HG03575 (cell line): ENCODE measurements around the gene TSPAN15.
"Not testable (repeated sequence)": the region's sequence is repeated elsewhere in the genome, so short reads cannot be mapped to it uniquely, and the experiment has no call there.

Source experiments
- ATAC-seq: cut with Tn5 transposase; IDR thresholded peaks from one replicate; pipeline ENCODE4 v1.9.1; 2021; ENCODE audit not compliant: unreplicated experiment, insufficient number of reproducible peaks, low FRiP score; ENCODE audit errors: extremely low read depth

The TSPAN15 gene

DNA sequence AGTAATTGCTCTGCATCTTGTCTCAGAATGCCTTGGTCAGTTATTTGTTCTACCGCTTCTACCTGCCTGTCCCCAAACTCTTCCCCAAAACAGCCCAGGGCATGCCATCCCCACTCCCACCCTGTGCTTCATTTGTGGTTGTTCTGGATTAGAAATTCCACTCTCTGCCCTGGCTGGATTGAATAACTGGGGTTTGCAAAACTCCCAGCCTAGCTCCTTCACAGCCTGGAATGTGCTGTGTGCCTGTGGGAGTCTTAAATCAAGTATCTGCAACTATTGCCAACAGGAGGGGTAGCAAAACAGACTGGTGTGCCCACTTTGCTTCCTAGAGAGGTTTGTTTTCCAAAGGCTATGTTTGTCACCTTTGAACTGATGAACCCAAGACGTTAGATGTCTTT lies 24.2 kb downstream of the TSPAN15 start:
- ATAC-seq: no peak

DNA sequence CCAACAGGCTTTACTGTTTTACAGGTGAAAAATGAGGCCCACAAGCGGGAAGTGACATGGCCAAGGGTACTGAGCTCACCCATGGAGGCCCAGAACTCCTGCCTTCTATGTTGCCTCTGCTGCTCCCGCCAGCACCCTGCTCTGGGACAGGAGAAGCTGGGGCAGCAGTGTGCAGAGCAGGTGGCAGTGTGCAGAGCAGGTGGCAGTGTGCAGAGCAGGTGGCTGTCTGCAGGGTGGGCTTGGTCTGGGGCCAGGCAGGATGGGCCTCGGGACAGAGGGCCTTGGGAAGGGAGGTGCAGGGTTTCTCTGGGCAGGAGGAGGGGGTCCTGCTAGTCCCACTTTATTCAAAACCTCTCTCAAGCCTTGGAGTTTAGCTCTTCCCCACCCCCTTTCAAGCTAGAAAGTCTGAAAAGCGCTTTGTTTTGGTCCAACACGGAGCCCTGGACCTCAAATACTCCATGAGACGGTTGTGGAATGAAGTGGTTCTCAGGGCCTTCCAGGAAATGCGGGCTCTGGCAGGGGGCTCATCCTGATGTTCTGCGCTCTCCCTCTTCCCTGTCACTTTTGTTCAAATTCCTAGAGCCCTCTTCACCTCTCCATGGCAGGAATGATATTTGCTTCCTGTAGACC lies 26.8 kb downstream of the TSPAN15 start:
- ATAC-seq: no peak

DNA sequence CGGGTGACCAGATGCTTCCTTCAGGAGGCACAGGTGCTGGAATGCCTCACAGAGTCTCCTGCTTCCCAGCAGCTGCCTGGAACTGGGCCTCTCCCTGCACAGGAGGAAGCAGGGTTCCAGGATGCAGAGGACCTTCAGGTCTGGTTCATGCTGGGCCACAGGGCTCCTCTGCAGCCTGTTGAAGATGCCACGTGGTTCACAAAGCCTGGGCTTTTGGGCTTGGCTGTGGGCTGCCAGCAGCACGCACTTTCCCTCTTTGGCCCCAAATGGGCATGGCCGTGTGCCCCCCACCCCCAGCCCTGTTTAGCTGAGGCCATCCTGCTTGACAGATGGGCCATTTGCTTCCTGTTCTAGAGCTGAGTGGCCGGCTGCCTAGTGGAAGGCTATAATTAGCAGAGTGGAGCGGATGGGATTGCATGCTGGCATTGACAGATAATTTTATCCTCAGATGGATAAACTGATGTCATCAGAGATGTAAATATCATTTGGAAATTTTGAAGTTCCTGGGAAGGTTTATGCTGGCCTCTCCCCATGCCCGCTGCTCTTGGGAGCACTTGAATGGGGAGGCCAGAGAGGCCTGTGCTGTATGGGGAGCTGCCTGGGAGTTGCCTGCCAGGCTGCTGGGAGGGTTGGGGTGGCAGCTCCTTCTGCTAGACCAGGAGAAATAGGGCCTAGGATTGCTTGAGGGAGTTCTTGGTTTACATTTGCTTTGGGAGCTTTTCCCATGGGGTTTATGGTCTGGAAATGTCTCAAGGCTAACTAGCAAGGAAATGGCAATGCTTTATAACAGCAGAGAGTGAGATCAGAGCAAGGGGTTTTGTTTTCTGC lies 28.2 kb downstream of the TSPAN15 start:
- no peak for ATAC-seq

DNA sequence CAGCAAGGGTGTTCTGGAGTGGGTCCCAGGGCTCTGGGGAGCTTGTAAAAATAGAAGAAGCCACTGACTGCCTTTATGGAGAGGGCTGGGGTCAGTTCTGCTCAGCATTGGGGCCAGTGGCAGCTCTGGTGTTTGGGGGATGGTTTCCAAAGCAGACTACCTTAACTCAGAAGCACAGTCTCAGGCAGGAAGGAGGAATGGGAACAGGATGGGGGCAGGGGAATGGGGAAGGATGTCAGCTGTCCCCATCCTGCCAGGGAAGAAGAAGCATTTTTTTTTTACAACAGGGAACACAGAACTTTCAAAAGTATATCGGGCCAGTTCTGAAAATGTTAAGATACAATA lies 28.8 kb downstream of the TSPAN15 start:
- ATAC-seq: no peak

DNA sequence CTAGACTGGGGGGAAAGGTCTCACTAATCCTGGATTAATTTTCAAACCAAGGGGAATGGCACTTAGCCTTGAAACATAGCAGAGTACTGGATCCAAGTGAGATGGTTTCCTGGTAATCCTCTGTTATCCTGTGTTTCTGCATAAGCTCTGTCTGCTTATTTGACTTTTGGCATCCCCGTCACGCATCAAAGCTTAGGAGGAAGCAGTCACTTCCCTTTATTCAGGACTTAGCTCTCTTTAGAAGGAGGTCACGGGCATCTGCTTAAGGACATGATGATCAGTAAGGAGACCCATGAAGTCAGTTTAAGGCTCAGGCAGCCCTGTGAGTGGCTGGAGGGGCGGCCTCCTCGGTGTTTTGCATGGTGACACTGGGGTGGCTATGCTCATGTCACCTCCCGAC lies 30.0 kb downstream of the TSPAN15 start:
- no peak for ATAC-seq

DNA sequence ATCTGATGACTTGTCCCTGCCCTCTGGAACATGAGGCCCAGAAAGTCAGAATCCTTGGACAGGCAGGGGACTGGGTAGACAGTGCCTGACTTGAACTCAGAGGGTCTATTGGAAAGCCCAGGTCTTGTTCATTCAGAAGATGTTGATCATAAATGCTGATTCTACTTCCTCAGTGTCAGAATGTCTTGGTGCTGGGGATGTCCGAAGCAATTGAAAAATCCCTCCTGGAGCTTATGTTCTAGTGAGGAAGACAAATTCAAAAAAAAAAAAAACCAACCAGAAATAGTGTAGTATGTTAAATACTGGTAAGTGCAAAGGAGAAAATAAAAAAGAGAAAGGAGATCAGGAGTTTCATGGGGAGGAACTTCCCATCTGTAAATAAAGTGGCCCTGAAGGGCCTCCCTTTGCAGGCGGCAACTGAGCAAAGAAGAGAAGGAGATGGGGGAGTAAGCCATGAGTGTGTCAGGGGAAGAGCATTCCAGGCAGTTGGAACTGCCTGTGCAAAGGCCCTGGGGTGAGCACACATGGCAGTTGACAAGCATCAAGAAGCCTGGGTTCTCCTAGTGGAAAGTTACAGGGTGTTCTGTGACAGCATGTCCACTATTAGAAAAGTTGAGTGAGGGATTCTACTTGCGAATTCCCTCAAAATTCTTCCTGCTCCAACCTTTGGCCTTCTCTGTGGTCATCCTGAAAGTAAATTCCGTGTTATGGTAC lies 30.7 kb downstream of the TSPAN15 start:
- ATAC-seq: no peak

DNA sequence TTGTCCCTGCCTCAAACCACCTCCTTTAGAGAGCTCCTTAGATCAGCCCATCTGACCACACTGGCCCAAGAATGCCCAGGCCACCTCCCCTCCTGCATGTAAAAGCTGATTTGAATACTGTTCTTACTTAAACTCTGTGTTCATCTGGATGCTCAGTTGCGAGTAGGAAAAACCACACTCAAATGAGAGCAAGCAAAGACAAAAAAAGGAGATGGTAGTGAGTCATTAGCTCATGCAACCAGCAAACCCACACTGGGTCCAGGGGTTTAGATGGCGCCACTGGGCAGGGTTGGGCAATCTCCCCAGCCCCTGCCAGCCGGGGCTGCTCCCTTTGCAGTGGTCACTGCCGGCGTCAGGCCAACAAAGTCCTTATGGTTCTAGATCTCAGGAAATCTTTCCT lies 32.7 kb downstream of the TSPAN15 start:
- no peak for ATAC-seq

DNA sequence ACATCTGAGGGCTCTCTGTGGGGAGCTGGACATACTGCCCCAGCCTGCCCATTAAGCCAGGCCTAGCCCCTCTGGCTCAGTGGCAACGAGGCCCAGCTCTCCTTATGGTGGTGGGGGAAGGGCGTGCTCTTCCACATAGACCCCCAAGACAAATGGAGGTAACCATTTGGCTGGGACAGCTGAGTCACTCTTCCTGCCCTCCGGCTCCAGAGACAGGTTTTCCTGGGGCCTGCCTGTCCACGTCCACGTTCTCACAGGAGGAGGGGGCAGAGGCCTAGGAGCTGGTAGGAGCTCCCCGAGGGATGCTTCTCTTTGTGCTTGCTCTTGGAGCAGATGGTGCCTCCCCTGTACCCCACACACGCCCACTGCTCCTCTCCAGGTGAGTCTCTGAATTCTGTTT lies 33.5 kb downstream of the TSPAN15 start:
- ATAC-seq: no peak

DNA sequence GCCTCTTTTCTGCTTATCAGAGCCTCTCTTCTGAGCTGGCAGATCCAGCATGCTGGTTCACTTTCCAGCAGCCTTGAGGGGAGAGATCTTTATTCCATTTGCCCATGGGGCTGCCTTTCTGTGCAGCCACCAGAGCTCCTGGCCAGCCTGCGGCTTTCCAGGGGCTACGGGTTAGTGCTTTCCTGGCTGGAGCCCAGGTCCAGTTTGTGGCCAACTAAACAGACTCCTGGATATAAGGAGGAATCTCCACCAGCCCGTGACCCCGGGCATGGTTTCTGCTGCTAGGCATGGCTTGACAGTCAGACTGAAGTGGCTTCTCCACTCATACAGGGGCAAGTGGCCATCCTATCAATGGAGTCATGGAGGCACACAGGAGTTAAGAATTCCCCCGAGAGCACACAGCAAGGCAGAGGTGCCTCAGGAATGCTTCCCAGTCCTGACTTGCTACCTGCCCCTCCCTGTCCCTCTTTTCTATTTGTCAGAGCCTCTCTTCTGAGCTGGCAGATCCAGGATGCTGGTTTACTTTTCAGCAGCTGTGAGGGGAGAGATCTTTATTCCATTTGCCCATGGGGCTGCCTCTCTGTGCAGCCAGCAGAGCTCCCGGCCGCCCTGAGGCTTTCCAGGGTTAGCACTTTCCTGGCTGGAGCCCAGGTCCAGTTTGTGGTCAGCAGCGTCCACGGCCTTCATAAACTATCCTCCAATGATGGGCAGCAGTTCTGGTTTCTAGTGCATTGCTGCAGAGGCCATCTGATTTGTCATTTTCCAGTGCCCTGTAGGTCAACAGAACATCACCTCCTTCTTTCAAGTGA lies 35.9 kb downstream of the TSPAN15 start:
- no peak for ATAC-seq

DNA sequence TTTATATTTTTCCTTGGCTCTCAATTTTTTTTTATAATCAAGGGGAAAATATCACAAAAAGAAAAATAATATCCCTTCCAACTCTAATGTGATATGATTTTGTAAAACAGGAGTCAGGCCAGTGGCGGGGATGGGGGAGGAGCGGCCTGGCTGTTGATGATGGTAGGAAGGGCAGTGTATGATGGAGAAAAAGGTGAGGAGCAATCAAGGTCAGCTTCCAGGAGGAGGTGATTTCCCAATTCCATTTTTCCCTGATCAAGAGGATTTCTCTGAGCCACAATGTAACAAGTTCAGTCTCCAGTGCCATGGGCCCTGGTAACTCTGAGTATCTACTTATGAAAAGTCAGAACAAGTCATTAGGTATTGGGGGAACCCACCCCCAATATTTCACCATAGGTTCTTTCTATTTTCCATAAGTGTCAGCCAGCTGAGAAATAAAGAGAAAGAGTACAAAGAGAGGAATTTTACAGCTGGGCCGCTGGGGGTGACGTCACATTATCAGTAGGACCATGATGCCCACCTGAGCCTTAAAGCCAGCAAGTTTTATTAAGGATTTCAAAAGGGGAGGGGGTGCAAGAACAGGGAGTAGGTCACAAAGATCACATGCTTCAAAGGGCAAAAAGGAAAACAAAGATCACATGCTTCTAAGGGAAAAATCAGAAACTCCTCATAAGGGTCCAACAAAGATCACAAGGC lies 37.0 kb downstream of the TSPAN15 start:
- not testable (repeated sequence) for ATAC-seq

DNA sequence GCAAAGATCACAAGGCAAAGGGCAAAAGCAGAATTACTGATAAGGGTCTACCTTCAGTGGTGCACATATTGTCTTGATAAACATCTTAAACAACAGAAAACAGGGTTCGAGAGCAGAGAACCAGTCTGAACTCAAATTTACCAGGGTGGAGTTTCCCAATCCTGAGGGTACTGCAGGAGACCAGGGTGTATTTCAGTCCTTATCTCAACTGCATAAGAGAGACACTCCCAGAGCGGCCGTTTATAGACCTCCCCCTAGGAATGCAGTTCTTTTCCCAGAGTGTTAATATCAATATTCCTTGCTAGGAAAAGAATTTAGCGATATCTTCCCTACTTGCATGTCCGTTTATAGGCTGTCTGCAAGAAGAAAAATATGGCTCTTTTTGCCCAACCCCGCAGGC lies 37.6 kb downstream of the TSPAN15 start:
- not testable (repeated sequence) for ATAC-seq

DNA sequence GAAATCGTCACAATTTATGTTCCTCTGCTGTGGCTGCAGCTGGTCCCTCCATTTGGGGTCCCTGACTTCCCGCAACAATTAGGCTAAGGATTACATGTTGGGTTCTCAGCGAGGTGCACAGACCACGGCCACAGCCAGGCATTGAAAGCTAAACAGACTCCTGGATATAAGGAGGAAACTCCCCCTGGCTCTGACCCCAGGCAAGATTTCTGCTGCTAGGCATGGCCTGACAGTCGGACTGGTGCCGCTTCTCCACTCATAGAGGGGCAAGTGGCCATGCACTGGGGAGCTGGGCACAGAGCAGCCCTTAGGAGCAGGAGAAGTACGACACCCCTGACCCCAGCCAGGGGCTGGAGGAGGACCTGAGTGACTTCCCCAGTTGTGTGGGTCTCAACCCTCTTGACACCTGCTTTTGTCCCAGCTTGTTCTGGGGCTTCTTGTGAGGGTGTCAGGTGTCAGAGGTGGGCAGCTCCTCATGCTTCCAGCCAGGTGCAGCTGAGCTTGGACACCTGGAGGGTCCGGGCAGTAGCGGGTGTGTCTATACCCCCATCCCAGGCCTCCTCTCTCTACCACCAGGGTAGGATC lies 38.3 kb downstream of the TSPAN15 start:
- no peak for ATAC-seq

DNA sequence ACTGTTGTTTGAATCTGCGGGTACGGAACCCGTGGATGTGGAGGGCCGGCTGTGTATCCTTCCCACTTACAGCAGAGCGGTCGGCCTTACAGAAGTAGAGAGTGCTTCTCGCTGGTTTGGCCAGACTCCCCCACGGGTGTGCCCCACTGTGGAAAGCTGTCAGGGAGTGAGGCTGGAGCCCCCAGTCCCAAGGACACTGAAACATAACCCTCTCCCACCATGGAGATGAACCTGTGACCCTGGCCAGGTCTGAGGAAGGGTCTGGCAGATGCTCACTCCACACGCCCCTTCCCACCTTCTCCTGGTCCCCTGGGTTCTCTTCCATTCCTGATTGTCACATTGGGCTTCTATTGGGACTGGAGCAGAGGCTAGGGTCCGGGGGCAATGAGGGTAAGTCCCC lies 39.6 kb downstream of the TSPAN15 start:
- ATAC-seq: no peak

DNA sequence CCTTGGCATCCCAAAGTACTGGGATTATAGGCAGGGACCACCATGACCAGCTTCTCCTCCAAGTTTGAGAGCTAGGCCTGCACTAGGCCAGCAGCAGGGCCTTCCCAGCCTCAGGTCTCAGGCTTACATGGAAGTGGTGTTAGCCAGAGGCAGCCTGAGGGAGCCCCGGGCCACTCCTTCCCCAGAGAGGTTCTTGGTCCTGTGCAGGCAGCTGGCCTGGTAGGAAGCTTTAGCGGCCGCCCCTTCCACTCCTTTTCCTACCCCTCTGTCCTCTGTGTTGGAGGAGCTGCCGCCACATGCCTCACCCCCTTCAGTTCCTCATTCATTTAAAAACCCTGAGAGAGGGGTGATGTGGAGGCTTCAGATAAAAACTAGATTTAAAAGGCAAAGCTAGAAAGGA lies 40.3 kb downstream of the TSPAN15 start:
- ATAC-seq: no peak

DNA sequence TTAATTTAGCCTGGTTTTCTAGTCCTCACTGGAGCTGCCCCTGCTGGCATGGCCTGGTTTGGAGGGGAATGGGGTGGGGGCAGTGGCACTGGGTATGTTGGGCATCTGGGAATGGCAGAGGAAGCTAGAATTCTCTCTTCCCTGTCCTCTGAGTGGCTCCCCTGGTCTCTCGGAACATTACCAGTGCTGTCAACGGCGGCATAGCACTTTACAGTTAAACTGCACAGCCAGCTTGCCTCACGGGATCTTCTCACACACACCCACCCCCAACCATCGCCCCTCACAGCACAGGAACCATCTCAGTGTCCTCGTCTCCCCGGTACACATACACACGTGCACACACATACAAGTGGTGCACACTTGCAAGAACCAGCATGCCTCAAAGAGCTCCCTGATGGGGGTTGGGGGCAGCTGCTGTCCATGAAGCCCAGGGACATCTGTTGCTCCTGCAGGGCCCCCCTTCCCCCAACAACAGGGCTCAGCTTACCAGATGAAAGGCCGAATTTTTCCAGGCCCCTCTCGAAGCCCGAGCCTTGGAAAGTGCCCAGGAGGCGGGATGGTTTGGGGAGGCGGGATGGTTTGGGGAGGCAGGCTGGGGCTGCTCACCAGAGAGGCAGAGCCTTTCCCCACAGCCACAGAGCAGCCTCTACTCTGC lies 41.0 kb downstream of the TSPAN15 start:
- ATAC-seq: no peak

DNA sequence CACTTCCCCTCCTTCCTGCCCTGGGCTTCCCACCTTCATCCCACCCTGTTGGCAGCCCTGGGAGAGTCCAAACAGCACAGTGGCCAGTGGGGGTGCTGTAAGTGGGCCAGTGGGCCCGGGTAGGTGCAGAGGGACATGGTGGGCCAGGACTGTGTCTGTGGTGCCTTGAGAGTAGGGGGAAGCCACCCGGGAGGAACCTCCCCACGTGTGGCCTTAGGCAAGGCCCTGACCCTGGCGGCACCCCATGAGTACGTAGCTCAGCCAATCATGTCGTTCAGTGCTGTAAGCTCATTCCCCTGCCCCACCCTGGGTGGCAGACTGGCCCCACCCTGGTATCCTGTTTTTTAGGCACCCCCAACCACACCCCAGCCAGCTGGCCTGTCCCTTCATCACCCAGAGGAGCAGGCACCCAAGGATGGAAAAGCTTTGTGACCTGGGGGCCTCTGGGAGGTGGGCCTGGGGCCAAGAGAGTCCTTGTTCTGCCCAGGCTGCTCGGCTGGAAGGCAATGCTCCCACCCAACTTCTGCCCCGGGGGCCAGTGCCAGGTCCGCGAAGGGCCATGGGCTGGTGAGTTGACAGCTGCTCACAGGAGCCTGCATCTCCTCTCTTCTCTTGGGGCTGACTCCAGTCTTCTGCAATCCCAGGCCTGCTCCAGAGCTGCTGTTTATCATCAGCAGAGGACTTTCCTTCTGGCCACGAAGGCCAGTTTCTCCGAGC lies 41.6 kb downstream of the TSPAN15 start:
- ATAC-seq: no peak
